HFF-Myc (cell line): ENCODE data around the gene TDRD12.
"Not testable (repeated sequence)": the region's sequence is repeated elsewhere in the genome, so short reads cannot be mapped to it uniquely, and the experiment has no call there.

Source experiments
- DNase-seq: peaks from one replicate; pipeline ENCODE4 v3.0.0-alpha.2; 2011; ENCODE audit warnings: low read depth; ENCODE audit errors: extremely low read depth
- H3K4me3 ChIP-seq: replicated peaks from 2 replicates; pipeline ENCODE4 v1.5.1; 2011; ENCODE audit warnings: low read depth, mild to moderate bottlenecking, control low read depth, low read length
- CTCF ChIP-seq: IDR thresholded peaks from 2 replicates; pipeline ENCODE4 v1.5.1; 2012; ENCODE audit warnings: mild to moderate bottlenecking, low read depth, low read length, control low read depth; ENCODE audit errors: missing control alignments

TDRD12 gene

GRCh38 chr19:32751066-32751465, 31.5 kb downstream of the TDRD12 start:
- no peak overlapping the region for H3K4me3 ChIP-seq
- DNase-seq, result no peak
- TF ChIP-seq CTCF, result no peak

- TF ChIP-seq CTCF, result no peak
- no peak for DNase-seq
- no peak overlapping the region for H3K4me3 ChIP-seq
Measured at GRCh38 chr19:32757189-32757588, 37.6 kb downstream of the TDRD12 start.

DNA sequence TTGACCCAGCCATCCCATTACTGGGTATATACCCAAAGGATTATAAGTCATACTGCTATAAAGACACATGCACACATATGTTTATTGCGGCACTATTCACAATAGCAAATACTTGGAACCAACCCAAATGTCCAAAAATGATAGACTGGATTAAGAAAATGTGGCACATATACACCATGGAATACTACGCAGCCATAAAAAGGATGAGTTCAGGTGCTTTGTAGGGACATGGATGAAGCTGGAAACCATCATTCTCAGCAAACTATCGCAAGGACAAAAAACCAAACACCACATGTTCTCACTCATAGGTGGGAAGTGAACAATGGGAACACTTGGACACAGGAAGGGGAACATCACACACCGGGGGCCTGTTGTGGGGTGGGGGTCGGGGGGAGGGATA, 45.8 kb downstream of the TDRD12 start:
- not testable (repeated sequence) for H3K4me3 ChIP-seq, DNase-seq

GRCh38 chr19:32767951-32768679, 48.5 kb downstream of the TDRD12 start:
- no peak for TF ChIP-seq CTCF
- no peak for DNase-seq
- no peak overlapping the region for H3K4me3 ChIP-seq

DNA sequence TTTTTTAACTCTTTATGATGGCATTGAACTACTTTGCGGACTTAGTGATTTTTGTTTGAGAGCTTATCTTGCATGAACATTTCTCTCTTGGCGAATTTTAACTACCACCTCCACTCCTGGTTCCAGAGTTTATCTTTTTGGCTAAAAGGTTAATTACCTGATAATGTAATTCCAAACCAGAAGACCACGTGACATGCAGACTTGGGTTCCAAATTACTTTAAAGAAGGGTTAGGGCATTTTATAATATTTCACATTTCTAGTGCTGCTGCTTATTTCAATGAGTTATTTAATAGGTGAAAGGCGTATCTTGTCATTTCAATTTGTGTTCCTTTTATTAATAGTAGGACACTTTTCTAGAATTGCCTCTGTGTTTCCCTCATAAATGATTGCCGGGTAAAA, 52.0 kb downstream of the TDRD12 start:
- DNase-seq, result no peak
- no peak overlapping the region for H3K4me3 ChIP-seq
- no peak for TF ChIP-seq CTCF

DNA sequence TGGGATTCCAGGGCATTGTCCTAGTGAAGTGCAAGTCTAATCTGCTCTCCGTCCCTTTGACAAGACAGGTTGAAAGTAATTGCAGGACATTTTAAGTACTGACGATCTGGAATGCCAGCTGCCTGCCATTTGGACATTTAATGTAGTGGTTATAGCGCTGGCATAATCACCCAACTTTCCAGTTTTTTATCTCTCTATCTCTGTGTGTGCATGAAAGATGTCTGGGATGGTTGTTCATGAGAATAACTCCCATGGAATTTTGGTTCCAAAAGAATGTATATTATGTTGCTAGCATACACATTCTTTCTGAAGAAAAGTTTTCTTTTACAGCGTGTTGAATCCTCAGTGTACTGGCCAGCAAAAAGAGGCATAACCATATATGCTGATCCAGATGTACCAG, 53.6 kb downstream of the TDRD12 start:
- no peak overlapping the region for H3K4me3 ChIP-seq
- TF ChIP-seq CTCF, result no peak
- DNase-seq, result no peak

DNA sequence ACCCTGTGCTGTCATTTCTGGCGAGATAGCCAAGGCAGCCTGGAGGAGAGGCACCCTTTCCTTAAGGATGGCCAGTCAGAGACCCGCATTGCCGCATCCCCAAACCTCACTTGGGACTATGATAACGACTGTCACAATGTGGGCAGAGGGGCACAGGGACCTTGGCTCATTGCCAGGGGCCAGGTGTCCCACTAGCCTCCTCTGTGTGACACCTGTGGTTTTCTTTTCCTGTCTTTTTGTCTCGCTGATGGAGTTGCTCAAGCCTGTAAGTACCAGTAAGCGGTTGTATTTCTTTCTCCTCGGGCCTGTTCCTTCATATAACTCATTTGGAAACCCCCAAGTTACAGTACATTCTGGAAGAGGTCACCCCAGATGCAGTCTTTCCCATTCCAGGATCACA, 59.5 kb downstream of the TDRD12 start:
- DNase-seq, result no peak
- no peak overlapping the region for H3K4me3 ChIP-seq
- no peak for TF ChIP-seq CTCF
